Activated CD8-positive, alpha-beta memory T cell treated with anti-CD3 and anti-CD28 coated beads, Interleukin-2, amount 50 U/mL, for 4 hours (primary cell): ENCODE results near the gene PDE4D.

ENCODE experiments used
- DNase-seq: peaks from one replicate; pipeline ENCODE4 v3.0.0-alpha.2; 2020

PDE4D gene

GRCh38 chr5:59267033-59267432, 626.5 kb downstream of the PDE4D start:
- no peak for DNase-seq

GRCh38 chr5:59266410-59266809, 627.1 kb downstream of the PDE4D start:
- DNase-seq, result no peak

GRCh38 chr5:59264639-59265245, 628.8 kb downstream of the PDE4D start:
- DNase-seq, result no peak

GRCh38 chr5:59264013-59264412, 629.5 kb downstream of the PDE4D start:
- no peak for DNase-seq

- DNase-seq, result no peak
These were observed 631.6 kb downstream of the PDE4D start for GRCh38 chr5:59261969-59262368.

GRCh38 chr5:59260973-59261372, 632.6 kb downstream of the PDE4D start:
- no peak for DNase-seq

GRCh38 chr5:59260200-59260599, 633.3 kb downstream of the PDE4D start:
- DNase-seq, result no peak

GRCh38 chr5:59259237-59259636, 634.3 kb downstream of the PDE4D start:
- no peak for DNase-seq

- DNase-seq, result no peak
These were observed 635.8 kb downstream of the PDE4D start for GRCh38 chr5:59257488-59258400.

- DNase-seq, result no peak
These were observed 637.2 kb downstream of the PDE4D start for GRCh38 chr5:59256331-59256730.

- no peak for DNase-seq
These were observed 639.4 kb downstream of the PDE4D start for GRCh38 chr5:59254055-59254687.

- no peak for DNase-seq
These were observed 639.9 kb downstream of the PDE4D start for GRCh38 chr5:59253625-59254024.

GRCh38 chr5:59251627-59252026, 641.9 kb downstream of the PDE4D start:
- DNase-seq, result no peak

GRCh38 chr5:59249726-59250125, 643.8 kb downstream of the PDE4D start:
- no peak for DNase-seq

GRCh38 chr5:59249160-59249559, 644.4 kb downstream of the PDE4D start:
- no peak for DNase-seq

- DNase-seq, result no peak
These were observed 646.6 kb downstream of the PDE4D start for GRCh38 chr5:59246882-59247281.

- DNase-seq, result no peak
These were observed 647.2 kb downstream of the PDE4D start for GRCh38 chr5:59246145-59246869.

GRCh38 chr5:59245198-59245597, 648.3 kb downstream of the PDE4D start:
- no peak for DNase-seq

- no peak for DNase-seq
These were observed 652.0 kb downstream of the PDE4D start for GRCh38 chr5:59241552-59241951.

GRCh38 chr5:59241119-59241518, 652.4 kb downstream of the PDE4D start:
- DNase-seq, result no peak

- DNase-seq, result no peak
These were observed 655.2 kb downstream of the PDE4D start for GRCh38 chr5:59238126-59238902.

GRCh38 chr5:59236986-59237385, 656.5 kb downstream of the PDE4D start:
- no peak for DNase-seq
